HCEC 1CT (cell line): ENCODE measurements around the gene SIM1.

ENCODE experiments used
- DNase-seq: peaks from one replicate; pipeline ENCODE4 v3.0.0-alpha.2; 2017

The SIM1 gene

DNA sequence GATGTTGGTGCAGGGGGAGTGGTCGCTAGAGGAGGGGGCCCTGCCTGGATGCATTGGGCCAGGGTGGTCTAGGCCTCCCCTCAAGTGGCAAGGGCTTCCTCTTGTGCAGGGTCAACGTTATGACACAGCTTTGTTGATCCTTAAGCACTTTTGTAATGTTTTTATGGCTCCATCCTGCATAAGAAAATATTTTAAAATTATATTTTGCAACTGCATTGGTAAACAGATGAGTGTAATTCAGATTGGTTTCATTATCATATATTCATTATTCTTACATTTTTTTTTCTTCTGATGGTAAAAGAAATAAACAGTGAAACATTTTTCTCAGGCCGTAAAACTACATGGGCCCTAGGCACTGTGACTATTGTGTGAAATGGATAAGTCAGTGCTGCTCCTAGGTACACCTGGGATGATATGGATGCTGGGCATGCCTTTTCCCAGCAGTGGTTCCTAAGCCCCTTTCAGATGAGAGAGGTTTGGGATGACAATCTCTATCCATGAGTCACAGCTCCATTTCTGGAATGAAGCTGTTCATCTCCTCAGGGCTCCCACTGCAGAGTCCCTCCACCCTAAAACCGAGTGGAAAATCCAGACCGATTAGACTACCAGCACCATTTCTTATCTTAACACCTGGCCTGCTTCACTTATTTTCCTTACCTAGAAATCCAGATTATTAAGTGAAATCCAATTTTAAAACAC lies 5.8 kb upstream of the SIM1 start:
- DNase-seq = no peak

DNA sequence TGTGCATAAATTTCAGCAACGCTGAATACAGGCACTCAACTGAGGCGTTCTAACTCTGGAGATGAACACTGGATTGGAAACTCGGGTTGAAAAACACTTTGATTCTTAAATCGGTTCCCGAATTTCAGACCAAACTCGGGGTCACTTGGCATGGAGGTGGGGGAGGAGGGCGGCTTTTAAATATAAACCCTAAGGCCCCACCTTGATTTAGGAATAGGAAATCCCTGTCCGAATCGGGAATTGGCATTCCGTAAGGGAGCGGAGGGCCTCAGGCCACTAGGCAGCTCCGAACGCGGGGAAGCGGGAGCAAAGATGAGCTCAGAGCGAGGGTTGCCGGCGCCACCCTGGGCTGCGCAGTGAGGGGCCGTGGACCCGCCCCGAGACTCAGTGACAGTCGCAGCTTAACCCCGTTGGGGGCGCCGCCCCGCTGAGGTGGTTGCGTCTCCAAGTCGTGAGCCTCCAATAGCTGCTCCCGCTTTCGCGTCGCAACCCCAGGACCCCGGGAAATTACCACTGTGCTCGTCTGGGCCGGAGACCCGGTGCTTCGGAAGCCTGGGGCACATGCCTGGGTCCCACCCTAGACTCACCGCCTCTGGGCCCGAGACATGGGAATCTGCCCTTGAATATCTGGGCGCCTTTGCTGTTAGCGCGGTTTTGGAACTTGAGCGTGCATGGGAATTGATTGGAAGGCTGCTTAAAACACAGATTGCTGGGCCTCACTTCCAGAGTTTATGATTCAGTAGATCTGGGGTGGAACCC lies 4.6 kb upstream of the SIM1 start:
- DNase-seq = no peak

DNA sequence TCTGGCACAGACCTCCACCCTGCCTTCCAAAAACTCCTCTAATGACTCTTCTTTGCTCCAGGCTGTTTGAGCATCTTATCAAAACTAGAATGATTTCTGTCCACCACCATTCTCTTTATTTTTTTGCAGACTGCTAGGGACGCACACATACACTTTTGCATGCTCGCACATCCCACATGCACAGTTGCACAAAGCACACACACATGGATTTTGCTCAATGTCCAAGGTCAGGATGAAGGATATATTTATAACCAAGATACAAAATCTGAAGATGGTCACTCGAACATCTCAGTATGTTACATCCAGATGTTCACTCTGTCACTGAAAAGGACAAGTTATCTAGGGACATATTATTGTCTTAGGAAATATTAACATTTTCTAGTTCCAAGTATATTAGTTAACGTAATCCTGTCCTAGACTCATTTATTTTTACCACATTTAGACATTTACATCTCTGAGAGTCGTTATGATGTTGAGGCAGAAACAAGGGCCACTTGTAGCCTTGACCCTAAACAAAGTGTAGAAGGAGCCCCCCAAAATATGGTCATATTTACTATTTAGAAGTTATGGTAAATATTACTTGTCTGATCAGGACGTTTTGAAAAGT lies 3.4 kb upstream of the SIM1 start:
- DNase-seq = no peak

DNA sequence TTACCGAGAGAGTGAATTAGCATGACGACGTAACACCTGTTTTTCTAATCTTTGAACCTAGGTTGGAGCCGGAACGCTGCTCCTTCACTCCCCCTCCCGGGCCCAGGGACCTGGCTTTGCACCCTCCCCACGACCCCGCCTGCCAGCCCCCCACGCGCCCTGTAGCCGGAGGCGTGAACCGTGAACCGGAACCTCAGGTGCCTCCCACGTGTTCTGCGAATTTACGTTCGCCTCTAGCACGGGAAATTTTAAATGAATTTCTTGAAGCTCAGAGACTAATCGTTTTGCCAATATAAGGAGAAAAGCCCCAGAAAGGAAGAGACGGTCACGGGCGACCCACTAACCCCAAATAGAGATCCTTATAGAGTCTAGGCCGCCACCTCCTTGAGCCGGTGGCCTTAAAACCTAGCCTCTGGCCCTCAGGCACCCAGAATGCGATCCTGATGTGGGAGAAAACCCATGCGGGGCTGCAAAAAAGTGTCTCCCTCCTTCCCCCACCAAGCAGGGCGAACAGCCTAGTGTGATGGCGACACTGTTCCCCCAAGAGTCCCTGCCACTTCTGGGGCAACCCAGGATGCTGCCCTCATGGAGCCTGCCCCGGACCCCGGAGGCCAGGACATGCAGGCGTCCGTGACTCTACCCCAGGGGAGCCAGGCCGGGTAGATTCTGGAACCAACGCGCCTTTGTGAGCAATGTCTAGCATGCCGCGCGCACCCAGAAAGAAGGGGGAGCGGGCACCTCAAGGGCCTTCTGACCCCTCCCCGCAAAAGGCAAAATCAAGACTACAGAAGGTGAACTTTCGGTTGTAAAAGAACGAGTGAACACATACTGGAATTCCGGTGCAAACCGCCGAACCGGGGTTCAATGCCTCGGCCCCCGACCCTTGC lies 2.7 kb upstream of the SIM1 start:
- no peak for DNase-seq

DNA sequence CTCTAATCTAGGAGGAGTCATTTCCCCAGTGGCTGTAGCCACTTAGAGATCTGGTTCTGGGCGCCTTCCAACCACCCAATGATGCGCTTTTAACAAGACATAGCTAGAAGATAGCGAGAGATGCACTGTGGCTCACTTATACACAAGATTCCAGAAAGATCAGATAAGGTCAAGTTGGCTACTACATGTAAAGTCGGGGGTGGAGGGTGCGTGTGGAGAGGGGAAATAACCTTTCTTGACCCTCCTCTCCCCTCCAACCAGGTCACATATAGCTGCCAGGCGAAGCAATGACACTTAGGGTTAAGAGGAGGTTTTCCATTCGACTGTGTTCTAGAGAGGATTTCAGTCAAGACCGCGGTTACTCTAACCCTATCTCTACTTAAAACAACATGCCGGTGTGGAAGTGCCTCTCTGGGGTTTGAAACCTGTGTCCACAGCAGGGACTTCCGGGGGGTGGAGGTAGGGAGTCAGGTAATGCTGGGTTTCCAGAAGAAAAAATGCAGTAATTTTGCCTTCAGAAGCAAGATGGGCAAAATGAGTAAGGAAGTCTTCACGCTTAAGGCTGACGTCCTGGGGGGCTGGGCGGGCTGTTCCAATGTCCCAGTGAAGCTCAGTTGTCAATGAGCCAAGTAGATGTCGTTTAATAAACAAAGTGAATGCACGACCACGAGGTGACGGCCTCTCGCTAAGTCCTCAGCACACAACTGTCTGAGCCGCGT lies 1.8 kb upstream of the SIM1 start:
- no peak for DNase-seq

DNA sequence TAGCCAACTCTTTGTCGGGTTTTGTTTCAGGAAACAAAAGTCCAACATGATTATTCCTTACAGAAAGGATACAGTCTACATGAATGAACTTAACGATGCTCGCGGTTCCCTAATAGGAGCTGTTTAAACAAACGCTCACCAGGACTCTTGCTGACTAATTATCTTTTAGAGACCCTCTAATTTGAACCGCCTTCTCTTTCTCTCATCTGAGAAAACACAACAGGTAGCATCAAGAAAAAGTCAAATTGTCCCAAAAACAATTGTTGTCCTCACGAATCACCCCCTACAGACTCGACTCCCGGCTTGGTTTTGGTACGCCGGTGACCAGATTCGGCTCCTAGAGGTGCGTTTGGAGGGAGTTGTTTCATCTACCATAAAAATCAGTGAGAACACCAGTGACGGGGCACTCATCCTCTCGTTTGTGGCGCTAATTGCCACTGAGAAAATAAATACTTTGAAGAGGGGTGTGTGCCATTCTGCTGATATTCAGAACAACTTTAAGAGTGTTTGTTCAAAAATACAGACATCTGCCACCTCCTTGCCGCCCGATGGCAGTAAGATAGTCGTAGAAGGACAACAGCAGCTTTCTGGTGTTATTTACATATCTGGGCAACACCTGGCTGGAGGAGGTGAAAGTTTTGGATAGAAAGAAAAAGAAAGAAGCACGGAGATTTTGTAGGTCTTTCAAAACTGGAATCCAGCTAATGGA lies 1.1 kb upstream of the SIM1 start:
- DNase-seq = no peak

DNA sequence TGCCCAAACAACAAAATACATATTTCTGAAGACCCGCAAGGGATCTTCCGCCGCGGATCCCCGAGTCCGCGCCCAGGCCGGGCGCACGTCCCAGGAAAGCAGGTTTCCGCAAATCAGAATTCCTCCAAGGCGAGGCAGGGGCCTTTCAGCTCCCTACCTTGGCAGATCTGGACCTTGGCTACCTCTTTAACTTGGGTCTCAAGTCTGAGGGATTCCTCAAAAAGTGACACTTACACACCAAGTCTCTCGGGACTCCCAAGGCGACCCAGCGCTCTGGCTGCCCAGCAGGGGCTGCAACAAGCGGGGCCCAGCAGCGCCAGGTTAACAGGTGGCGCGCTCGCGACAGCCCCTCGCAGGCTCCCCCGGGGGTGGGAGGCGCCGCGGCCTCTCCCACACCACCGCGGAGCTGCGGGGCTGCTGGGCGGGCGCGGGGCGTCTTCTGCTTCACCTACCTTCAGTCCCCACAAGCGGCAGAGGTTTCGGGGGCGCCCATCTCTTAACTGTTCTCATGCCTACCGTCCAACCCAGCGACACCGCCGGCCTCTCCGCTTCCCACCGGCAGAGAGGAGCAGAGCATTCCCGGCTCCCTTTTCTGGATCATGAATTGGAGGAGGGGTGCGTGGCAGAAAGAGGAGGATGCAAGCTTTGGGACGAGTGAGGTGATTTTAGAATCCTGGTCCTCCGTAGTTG lies 414 bp downstream of the SIM1 start:
- no peak for DNase-seq

DNA sequence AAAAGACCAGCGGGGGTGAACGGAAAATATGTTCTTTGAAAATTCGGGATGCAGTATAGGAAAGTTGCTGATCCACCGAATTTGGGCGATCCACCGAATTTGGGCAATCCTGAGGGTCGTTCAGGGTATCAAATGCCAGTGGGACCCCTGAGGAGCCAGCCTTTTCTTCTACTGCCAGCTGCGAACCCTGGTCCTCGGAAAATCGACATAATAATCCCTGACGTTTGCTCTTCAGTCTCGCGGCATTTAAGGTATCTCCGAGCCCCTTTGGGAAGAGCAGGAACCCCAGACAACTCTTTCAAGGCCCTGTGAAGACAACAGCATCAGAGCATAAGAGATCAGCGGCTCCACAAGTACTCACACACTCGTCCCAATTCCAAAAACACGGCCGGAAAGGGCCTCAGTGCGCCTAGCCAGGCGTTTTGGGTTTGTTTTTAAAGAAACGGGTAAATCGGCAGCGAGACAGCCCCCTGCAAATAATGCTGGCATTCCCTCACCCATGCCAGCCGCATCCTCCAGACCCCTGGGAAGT lies 1.0 kb downstream of the SIM1 start:
- no peak for DNase-seq

DNA sequence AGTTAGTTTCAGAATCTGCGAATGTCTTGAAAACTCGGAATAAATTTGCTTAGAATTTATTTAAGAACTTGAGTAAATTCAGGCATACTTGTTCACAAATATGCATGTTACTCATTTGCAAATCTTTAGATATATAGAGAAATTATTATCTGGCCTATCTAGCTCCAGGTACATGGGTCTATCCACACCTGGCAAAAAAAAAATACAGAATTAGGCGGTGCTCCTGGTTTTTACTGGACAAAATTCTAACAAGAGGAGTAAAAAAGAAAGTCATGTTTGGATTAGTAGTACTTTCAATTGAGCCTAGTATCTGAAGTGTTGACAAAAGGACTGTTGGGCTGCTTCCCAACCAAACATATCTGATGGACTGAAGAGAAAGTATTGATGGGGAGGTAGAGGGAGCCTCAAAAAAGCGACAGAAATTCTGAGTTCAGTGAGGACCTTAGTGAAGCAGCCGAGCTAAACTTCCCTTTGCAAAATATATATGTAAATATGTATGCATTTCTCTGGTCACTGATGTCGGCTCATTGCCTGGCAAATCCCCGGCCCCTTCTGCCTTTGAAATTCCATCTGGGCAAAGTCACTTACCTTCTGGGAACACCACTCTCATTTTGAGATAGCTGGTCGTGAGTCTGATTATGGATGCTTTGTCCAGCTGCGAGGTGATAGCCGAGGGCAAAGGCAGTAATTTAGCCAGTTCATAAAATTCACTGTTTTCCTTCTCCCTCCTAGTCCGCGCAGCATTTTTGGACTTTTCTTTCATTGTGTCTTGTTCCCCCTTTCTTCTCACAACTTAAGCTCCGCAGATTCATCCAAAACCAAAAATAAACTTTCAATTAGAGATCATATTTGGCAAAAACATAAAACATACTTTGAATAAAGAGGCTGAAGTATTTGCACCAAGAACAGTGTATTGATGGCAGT lies 1.8 kb downstream of the SIM1 start:
- DNase-seq = no peak

DNA sequence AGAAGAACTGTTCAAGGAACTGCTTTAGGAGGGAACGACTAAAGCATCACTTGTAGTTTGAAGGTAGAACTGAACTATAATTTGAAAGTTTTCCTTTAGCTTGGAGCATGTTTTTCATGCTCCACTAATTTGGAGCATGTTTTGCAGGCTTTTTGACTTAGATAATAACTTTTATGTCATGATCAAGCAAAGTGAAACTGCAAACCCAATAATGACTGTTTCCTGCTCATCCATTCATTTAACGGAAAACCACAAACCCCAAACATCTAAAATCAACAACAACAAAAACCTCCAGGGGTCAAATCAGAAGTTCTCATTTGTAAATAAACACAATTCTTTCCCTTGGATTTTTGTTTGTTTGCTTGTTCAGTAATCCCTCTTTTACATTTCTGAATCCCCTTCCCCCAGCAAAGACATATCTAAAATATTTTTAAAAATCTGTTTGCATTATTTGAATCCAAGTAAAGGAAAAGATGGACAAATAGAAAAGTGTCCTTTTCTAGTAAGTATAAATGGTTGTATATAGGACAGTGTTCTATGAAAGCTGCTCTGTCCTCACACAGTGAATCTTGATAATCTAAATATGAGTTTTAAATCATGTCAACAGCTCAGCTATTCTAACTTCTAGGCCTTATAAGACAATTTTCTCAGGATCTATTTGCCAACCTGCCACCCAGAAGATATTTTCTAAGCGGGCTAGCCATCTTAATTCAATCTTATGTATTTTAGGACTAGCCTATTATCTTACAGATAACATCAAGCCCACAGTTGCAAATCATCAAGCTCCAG lies 2.6 kb downstream of the SIM1 start:
- no peak for DNase-seq

DNA sequence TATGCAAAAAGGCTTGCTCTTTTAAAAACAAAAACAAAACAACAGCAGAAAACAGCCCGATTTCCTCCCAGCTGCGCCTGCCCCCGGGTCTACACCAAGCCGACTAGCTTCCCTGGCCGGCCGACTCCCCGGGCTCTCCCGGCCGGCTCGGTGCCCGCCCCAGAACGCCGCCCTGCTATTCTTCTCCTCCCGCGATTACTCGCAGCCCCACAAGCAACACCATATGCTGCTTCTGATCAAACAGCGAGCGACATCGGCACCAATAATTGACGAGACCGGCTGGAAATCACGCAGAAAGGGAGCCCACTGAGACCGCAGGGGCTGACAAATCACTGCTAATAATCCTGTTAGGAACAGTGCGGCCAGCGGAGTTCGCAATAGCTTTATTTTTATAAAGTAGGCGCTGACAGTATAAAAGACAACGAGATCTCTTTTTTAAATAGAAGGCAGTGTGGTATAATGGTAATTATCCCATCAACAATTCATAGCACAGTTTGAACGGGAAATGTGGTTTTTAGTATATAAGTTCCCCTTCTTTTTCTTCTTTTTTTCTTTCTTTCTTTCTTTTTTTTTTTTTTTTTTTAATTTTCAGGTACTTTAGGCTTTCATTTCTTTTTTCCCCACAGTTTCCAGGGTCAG lies 3.3 kb downstream of the SIM1 start:
- no peak for DNase-seq

DNA sequence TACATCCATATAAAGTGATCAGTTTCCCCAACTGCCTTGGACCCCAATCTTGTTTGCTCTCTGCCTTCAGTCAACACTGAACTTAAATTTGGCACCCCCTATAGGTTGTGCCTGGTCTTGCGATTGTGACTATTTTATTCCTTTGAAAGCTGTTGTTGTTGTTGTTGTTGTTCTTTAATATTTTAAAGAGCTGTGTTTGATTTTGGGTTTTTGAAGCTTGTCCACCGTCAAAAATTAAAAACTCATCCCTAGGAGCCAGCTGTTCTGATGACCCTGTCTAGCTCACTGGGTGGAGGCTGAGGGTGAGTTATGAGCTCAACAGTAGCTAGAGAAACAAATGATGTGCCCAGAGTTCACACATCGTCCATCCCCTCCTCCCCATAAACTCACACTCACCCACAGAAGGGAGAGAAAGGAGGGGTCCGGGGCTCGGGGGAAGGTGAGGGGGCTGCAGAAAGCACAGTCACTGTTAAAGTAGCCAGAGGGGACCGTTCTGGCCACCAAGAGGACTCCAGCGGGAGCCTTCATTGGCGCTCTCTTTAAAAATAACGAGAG lies 4.0 kb downstream of the SIM1 start:
- no peak for DNase-seq

DNA sequence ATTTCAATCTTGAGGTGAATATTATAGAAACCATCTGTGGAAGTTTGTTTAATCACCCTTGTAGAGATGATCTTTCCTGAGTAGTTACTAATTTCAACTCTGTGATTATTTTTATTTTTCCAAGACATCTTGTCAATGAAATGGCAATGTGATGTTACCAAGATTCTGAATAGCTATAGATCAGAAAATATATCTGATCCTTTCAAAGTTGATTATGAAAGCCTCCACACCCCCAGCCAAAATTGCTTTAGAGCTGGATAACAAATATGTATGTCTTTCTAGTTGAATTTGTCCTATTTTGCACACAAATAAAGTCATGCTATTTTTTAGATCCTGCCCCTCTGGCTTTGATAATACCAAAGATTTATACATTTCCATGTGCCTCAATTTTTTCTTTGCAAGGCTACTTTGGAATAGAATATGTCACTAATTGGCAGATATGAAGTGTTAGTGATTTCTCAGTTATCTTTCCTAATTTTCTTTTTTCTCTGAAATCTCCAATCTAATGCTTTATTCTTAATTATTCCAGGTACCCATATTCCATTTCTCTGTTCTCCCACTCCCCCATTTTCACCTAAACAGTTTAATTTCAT lies 5.0 kb downstream of the SIM1 start:
- DNase-seq = no peak

DNA sequence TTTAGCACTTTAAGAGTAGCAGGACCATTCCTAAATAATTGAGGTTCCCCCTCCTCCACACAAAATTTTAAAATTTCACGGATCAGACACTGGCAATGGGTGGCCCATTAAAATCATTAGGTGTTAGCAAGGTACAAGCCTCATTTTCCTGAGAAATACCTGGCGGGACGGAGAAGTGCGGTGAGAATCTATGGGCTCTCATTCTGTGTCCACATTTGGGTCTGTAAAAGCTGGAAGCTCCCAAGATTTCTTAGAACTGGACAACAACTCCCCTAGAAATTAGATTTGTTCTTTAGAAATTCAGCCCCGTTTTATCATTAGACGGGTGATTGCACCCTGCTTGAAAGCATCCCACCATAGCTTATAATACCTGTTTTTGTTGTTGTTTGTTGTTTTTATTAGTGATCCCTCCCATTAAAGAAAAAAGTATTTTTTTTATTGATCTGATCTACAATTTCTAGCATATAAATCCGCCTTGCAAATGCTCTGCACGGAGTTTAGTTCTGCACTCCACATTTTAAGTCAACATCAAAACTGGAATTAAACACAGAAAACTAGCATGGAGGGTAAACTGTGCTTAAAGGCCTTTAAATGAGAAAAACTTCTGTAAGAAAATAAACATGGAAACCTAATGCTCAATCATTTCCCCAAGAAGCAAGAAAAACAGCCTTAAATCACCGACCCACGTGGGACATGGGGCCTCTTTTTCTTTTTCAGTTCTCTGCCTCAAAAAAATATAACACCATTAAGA lies 5.7 kb downstream of the SIM1 start:
- DNase-seq = no peak

DNA sequence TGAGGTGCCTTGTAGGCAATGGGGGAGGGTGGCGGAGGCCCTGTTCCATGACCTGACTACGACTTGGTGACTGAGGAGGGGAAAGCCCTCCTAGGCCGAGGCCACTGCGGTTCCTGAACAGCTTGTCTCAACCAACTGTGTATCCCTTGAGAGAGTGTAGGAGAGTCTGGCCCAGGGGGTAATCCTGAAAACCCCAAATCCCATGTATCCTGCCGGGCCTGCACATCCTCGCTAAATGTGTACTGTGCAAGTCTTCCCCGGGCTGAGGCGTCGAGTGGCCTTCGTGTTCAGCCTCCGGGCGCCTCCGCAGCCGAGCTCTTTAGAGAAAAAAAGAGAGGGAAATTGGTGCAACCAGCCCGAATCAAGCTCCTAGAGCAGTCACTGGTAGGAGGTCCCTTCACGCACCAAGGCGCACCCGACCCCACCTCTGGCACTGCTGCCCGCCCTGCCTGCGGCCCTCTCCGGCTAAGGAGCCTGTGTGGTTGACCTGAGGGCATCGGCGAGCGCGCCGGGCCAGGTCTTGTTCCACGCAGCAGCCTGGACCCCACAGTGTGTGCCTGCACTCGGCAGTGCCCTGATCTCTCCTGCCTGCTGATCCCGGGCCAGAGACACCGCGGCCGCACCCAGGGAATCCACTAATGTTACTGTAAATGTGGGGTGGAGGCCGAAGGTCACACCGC lies 7.3 kb downstream of the SIM1 start:
- no peak for DNase-seq

DNA sequence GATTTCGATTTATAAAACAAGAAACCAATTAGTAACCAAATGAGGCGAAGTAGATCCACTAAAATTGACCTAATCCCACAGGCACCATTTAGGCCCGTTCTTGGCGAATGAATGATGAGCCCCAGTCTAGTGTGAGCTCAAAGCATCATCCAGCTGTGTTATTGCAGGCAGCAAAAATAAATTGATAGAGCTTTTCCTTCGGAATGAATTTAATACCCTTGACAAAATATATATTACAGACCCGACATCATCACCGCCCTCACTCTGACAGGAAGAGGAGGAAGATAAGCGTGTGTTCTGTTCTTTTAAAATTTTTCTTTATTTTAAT lies 7.8 kb downstream of the SIM1 start:
- no peak for DNase-seq
